B cell (primary cell): ENCODE data around the gene SEC16A.

Source experiments
- CTCF ChIP-seq: fragments of 200-600 bp; IDR thresholded peaks from one replicate; pipeline ENCODE4 v1.8.0; 2022; ENCODE audit warnings: antibody characterized with exemption, mild to moderate bottlenecking
- EZH2 ChIP-seq: IDR thresholded peaks from 2 replicates; pipeline ENCODE4 v1.6.1; 2012; ENCODE audit warnings: borderline replicate concordance, low read depth, mild to moderate bottlenecking, moderate library complexity, low read length; ENCODE audit not compliant: insufficient read depth, poor library complexity, severe bottlenecking

DNA sequence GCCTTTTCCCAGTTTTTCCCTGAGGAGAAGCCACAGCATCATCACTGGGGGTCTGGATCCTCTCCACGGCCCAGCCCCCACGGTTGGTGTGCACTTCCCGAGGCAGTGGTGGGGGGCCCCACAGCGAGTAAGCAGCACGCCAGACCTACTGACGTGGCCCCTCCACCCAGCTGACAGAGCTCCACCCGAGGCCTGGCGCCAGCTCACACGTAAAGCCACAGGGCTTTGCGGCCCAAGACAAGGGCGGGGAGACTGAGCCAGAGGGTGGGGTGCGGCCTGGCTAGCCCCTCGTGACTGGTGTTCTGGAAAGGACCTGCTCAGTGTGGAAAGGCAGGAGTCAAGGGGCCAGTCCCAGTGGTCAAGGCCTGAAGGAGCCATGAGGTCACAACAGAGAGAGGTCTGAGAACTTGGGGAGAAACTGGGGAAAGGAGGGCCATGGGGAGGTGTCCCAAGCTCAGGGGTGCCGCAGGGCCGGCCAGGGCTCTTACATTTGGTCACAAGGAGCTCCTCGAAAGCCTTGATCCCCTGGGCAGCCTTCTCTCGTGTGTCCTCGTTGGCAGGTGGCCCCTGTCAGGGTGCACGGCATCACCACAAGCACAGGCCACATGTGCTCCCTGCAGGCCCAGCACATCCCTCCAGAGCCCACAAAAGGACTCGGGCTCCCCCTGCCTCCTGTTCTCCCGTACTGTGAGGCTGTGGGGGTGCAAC, 88.4 kb downstream of the SEC16A start:
- TF ChIP-seq CTCF, result no peak
- no peak for TF ChIP-seq EZH2
